Skeletal muscle satellite cell (primary cell): ENCODE data around the gene SH3D19.
A peak's percentile ranks its signal among the peaks of the same experiment; 100 is the strongest.
"Not testable (repeated sequence)": the region's sequence is repeated elsewhere in the genome, so short reads cannot be mapped to it uniquely, and the experiment has no call there.

Experiments
- H3K27me3 ChIP-seq: 2 replicates; pipeline ENCODE4 v1.7.0; 2013; ENCODE audit warnings: low read length; ENCODE audit not compliant: control insufficient read depth, insufficient read depth
- H3K36me3 ChIP-seq: 2 replicates; pipeline ENCODE4 v1.7.0; 2013; ENCODE audit warnings: mild to moderate bottlenecking, control low read depth, low read length; ENCODE audit not compliant: insufficient read depth
- H3K4me1 ChIP-seq: 2 replicates; pipeline ENCODE4 v1.7.0; 2013; ENCODE audit warnings: low read length; ENCODE audit not compliant: control insufficient read depth, insufficient read depth
- H3K4me2 ChIP-seq: 2 replicates; pipeline ENCODE4 v1.7.0; 2013; ENCODE audit warnings: mild to moderate bottlenecking, low read length
- H3K4me3 ChIP-seq: 2 replicates; pipeline ENCODE4 v1.7.0; 2013; ENCODE audit warnings: low read length
- H3K9ac ChIP-seq: 2 replicates; pipeline ENCODE4 v1.7.0; 2013; ENCODE audit warnings: mild to moderate bottlenecking, low read depth, low read length, moderate library complexity
- H3K9me3 ChIP-seq: replicated peaks from 2 replicates; pipeline ENCODE4 v1.7.0; 2013; ENCODE audit warnings: mild to moderate bottlenecking, control low read depth, low read length

The SH3D19 gene

DNA sequence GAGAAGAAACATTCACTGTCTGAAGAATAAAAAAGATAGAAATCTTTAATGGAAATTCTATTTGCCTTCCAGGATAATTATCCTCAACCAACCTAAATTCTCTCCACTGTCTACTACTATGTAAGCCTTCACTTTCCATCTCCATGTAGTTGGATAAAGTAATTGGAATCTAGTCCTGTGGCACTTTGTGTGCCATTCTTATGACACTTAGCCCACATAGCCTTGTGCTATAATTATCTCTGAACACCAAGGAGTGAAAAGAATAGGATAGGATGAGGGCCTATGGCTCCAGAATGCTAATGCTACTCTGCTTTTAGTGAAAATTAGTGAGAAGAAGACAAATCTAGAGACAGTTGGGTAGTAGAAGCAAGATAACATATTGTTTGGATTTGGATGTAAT lies 28.2 kb downstream of the SH3D19 start:
- Histone ChIP-seq H3K4me3 (no peak overlapping the region), H3K4me2 (no peak overlapping the region), H3K9ac (no peak overlapping the region), H3K4me1 (no peaks in the 10 kb centered on the region), H3K27me3 (no peaks in the 10 kb centered on the region), H3K9me3 (no peaks in the 10 kb centered on the region), H3K36me3 (no peaks in the 10 kb centered on the region)

GRCh38 chr4:151296227-151296626 lies 29.2 kb downstream of the SH3D19 start:
- Histone ChIP-seq H3K4me1 (peaks cover 9% of the 10 kb centered on the region), H3K4me2 (no peak overlapping the region), H3K9me3 (no peaks in the 10 kb centered on the region), H3K4me3 (no peak overlapping the region), H3K27me3 (no peaks in the 10 kb centered on the region), H3K9ac (no peak overlapping the region), H3K36me3 (no peaks in the 10 kb centered on the region)

- Histone ChIP-seq H3K4me1 (peaks cover 14% of the 10 kb centered on the region), H3K27me3 (no peaks in the 10 kb centered on the region), H3K9me3 (no peaks in the 10 kb centered on the region), H3K4me3 (no peak overlapping the region), H3K36me3 (no peaks in the 10 kb centered on the region), H3K9ac (no peak overlapping the region), H3K4me2 (no peak overlapping the region)
Measured at GRCh38 chr4:151294833-151295496, 30.4 kb downstream of the SH3D19 start.

GRCh38 chr4:151292038-151292437 lies 33.4 kb downstream of the SH3D19 start:
- H3K4me2 ChIP-seq, result peak overlapping the region; percentile 40
- H3K4me1 ChIP-seq, result peaks cover 14% of the 10 kb centered on the region
- no peaks in the 10 kb centered on the region for H3K36me3 ChIP-seq
- no peaks in the 10 kb centered on the region for H3K27me3 ChIP-seq
- H3K4me3 ChIP-seq, result no peak overlapping the region
- no peaks in the 10 kb centered on the region for H3K9me3 ChIP-seq
- H3K9ac ChIP-seq, result no peak overlapping the region

DNA sequence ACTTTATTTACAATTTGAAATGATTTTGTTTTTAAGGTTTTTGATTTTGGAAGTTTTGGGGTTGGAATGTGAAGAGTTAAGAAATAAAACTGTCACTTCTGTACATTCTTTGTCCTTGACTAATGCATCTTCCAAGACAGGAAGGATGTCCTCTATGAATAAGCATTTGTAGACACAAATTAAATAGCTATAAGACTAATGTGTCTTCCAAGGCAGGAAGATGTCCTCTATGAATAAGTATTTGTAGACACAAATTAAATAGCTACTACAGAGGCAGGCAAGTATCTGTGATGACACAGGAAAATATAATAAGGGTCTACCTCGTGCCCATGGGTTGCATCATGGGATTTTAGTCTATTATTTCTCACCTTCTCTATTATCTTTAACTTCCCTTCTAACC lies 33.9 kb downstream of the SH3D19 start:
- Histone ChIP-seq H3K9me3 (no peaks in the 10 kb centered on the region), H3K9ac (no peak overlapping the region), H3K4me1 (peaks cover 14% of the 10 kb centered on the region), H3K4me2 (peak overlapping the region; percentile 40), H3K36me3 (no peaks in the 10 kb centered on the region), H3K4me3 (no peak overlapping the region), H3K27me3 (no peaks in the 10 kb centered on the region)

DNA sequence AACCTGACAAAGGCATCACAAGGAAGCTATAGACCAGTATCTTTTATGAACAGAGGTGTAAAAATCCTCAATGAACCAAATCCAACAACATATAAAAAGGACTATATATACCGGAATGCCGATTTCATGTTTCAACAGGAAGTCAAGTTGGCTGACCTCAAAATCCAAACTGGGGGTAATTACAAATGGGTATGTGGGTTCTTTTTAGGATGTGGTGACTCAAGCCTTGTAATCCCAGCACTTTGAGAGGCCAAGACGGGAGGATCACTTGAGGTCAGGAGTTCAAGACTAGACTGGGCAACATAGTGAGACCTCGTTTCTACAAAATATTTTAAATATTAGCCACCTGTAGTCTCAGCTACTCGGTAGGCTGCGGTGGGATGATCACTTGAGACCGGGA lies 38.0 kb downstream of the SH3D19 start:
- Histone ChIP-seq H3K36me3 (no peaks in the 10 kb centered on the region), H3K4me3 (no peak overlapping the region), H3K4me2 (no peak overlapping the region), H3K4me1 (peaks cover 14% of the 10 kb centered on the region), H3K9ac (no peak overlapping the region), H3K9me3 (no peaks in the 10 kb centered on the region), H3K27me3 (no peaks in the 10 kb centered on the region)

GRCh38 chr4:151284534-151285245 lies 40.7 kb downstream of the SH3D19 start:
- Histone ChIP-seq H3K36me3 (no peaks in the 10 kb centered on the region), H3K4me1 (no peaks in the 10 kb centered on the region), H3K27me3 (no peaks in the 10 kb centered on the region), H3K9me3 (no peaks in the 10 kb centered on the region), H3K4me3 (no peak overlapping the region), H3K9ac (no peak overlapping the region), H3K4me2 (no peak overlapping the region)

DNA sequence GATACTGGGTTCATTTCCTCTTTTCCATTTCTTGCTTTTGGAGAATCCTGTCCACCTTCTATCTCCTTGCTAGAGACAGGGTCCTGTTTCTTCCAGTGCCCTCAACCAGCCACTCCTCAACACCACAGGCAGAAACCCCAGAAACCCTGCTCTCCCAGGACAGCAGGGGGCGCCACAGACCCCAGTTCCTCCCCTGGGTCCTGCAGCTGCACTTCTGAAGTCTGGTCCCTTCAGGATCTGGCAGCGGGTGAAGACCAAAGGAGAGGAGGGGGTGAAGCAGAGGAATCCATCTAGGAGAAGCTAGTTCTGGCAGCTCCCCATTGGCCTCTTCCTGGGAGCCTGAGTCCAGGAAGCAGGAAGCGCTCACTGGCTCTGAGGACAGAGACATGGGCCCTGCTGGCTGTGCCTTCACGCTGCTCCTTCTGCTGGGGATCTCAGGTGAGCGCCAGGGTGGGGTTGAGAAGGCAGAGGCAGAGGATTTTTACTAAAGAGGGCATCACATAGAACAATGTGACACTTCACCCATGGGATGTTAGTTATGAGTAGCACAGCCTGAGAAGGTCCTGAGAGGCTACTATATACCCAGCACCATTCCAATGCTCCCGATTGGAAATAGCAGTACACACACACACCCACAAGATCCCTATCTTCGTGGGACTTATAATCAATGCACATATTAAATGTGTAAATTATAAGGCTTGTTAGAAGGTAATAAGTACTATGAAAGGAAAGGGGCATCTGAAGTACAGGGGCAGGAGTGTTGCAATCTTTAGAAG lies 48.4 kb downstream of the SH3D19 start, which contains the start of gene PRSS48:
TSS of gene PRSS48 (plus strand) at position 375 of the 776 bp plus-strand sequence. CDS start at position 387, 12 bp downstream.
- no peaks in the 10 kb centered on the region for H3K9me3 ChIP-seq
- H3K27me3 ChIP-seq, result no peaks in the 10 kb centered on the region
- no peak within 1 kb of the TSS for H3K4me2 ChIP-seq
- no peaks in the 10 kb centered on the region for H3K36me3 ChIP-seq
- H3K4me3 ChIP-seq, result no peak within 1 kb of the TSS
- H3K9ac ChIP-seq, result no peak within 1 kb of the TSS
- H3K4me1 ChIP-seq, result no peaks in the 10 kb centered on the region

GRCh38 chr4:151268905-151269304 lies 56.5 kb downstream of the SH3D19 start:
- not testable (repeated sequence) for H3K4me1 ChIP-seq, H3K9me3 ChIP-seq, H3K4me2 ChIP-seq, H3K27me3 ChIP-seq, H3K36me3 ChIP-seq, H3K4me3 ChIP-seq, H3K9ac ChIP-seq

GRCh38 chr4:151267822-151268535 lies 57.4 kb downstream of the SH3D19 start:
- Histone ChIP-seq H3K9me3 (no peaks in the 10 kb centered on the region), H3K4me1 (peaks cover 6% of the 10 kb centered on the region), H3K36me3 (no peaks in the 10 kb centered on the region), H3K4me2 (no peak overlapping the region), H3K4me3 (no peak overlapping the region), H3K9ac (no peak overlapping the region), H3K27me3 (no peaks in the 10 kb centered on the region)

DNA sequence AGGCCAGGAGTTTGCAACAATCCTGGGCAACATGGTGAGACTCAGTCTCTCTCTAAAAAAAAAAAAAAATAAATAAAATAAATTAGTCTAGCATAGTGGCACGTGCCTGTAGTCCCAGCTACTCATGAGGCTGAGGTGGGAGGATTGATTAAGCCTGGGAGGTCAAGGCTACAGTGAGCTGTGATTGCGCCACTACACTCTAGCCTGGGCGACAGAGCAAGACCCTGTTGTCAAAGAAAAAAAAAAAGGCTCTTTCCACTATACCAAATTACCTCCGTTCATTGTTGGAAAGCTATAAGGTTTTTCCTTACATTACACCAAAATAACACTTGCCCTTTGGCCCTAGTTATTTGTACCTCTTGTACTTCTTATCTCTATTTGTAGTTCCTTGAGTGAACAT lies 58.3 kb downstream of the SH3D19 start:
- Histone ChIP-seq H3K4me2 (no peak overlapping the region), H3K4me3 (no peak overlapping the region), H3K27me3 (no peaks in the 10 kb centered on the region), H3K36me3 (no peaks in the 10 kb centered on the region), H3K4me1 (peaks cover 6% of the 10 kb centered on the region), H3K9ac (no peak overlapping the region), H3K9me3 (no peaks in the 10 kb centered on the region)
